IMR-90 (cell line): ENCODE data around the gene CAPN7.

Experiments used
- CHD1 ChIP-seq: IDR thresholded peaks from 2 replicates; pipeline ENCODE4 v1.6.1; 2012; ENCODE audit warnings: low read depth, low read length, improper control_type of control experiment
- CTCF ChIP-seq: conservative IDR thresholded peaks from 2 replicates; pipeline ENCODE4 v1.5.1; 2012; ENCODE audit warnings: mild to moderate bottlenecking, low read depth, low read length, improper control_type of control experiment
- MAFK ChIP-seq: IDR thresholded peaks from 2 replicates; pipeline ENCODE4 v1.6.1; 2012; ENCODE audit warnings: low read depth, low read length, improper control_type of control experiment
- POLR2A ChIP-seq: IDR thresholded peaks from 2 replicates; pipeline ENCODE4 v1.6.1; 2012; ENCODE audit warnings: mild to moderate bottlenecking, low read depth, low read length
- RFX5 ChIP-seq: IDR thresholded peaks from 2 replicates; pipeline ENCODE4 v1.8.0; 2012; ENCODE audit warnings: low read depth, mild to moderate bottlenecking, low read length, moderate library complexity

DNA sequence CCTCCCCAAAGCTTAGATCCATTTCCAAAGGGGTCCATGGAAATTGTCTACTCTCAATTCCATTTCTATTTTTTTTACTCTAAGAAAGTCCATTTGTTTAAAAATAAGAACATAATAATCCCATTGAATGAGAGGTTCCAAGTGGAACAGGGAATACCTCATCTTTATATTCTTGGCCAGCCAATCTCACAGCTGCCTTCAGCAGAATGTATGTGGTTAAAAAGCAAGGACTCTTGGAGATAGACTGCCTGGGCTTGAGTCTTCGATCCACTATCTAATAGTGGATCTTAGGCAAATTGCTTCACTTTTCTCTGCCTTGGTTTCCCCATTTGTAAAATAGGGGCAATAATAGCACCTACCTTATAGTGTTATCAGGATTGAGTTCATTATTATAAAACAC lies 24.5 kb upstream of the CAPN7 start:
- TF ChIP-seq POLR2A = no peak
- TF ChIP-seq RFX5 = no peak
- TF ChIP-seq CTCF = no peak
- no peak for TF ChIP-seq MAFK
- TF ChIP-seq CHD1 = no peak
